Trophoblast cell (in vitro differentiated cells and primary cell): ENCODE results near the gene TEX22.
A peak's percentile ranks its signal among the peaks of the same experiment; 100 is the strongest.

Experiments
- DNase-seq, 2 donors: peaks; one replicate each; pipeline ENCODE4 v3.0.0-alpha.2; 2016
- H2AFZ ChIP-seq: 2 replicates; pipeline ENCODE4 v1.6.1; 2013; ENCODE audit warnings: low read length, moderate library complexity, mild to moderate bottlenecking; ENCODE audit not compliant: insufficient read depth, poor library complexity
- H2AK5ac ChIP-seq: 2 replicates; pipeline ENCODE4 v1.6.1; 2013; ENCODE audit warnings: mild to moderate bottlenecking, low read length
- H2BK120ac ChIP-seq: 2 replicates; pipeline ENCODE4 v1.6.1; 2013; ENCODE audit warnings: low read length, mild to moderate bottlenecking, moderate library complexity; ENCODE audit not compliant: insufficient read depth, poor library complexity
- H2BK12ac ChIP-seq: 2 replicates; pipeline ENCODE4 v1.6.1; 2013; ENCODE audit warnings: mild to moderate bottlenecking, low read length, moderate library complexity
- H2BK5ac ChIP-seq: 2 replicates; pipeline ENCODE4 v1.6.1; 2013; ENCODE audit warnings: low read length, low read depth, moderate library complexity, mild to moderate bottlenecking; ENCODE audit not compliant: poor library complexity
- H3K14ac ChIP-seq: 2 replicates; pipeline ENCODE4 v1.6.1; 2013; ENCODE audit warnings: mild to moderate bottlenecking, low read length
- H3K18ac ChIP-seq: 2 replicates; pipeline ENCODE4 v1.6.1; 2013; ENCODE audit warnings: mild to moderate bottlenecking, low read length
- H3K23ac ChIP-seq: 2 replicates; pipeline ENCODE4 v1.6.1; 2013; ENCODE audit warnings: low read length
- H3K27ac ChIP-seq: 2 replicates; pipeline ENCODE4 v1.5.1; 2013; ENCODE audit warnings: low read depth, mild to moderate bottlenecking, inconsistent platforms, low read length, moderate library complexity
- H3K27me3 ChIP-seq: 2 replicates; pipeline ENCODE4 v1.6.1; 2013; ENCODE audit warnings: inconsistent platforms, mild to moderate bottlenecking, low read length, moderate library complexity; ENCODE audit not compliant: insufficient read depth
- H3K36me3 ChIP-seq, 2 experiments: 1 replicate in 1 of 2; 2 replicates in 1 of 2; pipeline ENCODE4 v1.6.1; 2013; ENCODE audit warnings: low read length in 2 of 2, mild to moderate bottlenecking in 2 of 2, moderate library complexity in 1 of 2; ENCODE audit not compliant: insufficient read depth in 2 of 2, control insufficient read depth in 1 of 2
- H3K4ac ChIP-seq: 2 replicates; pipeline ENCODE4 v1.6.1; 2013; ENCODE audit warnings: low read depth, mild to moderate bottlenecking, low read length, moderate library complexity
- H3K4me1 ChIP-seq, 2 experiments: 1 replicate in 1 of 2; 2 replicates in 1 of 2; pipeline ENCODE4 v1.6.1; 2013; ENCODE audit warnings: low read length in 2 of 2, mild to moderate bottlenecking in 2 of 2, moderate library complexity in 1 of 2; ENCODE audit not compliant: insufficient read depth in 2 of 2, control insufficient read depth in 1 of 2
- H3K4me2 ChIP-seq: 2 replicates; pipeline ENCODE4 v1.6.1; 2013; ENCODE audit warnings: inconsistent platforms, mild to moderate bottlenecking, low read length, moderate library complexity
- H3K4me3 ChIP-seq: 2 replicates; pipeline ENCODE4 v1.5.1; 2013; ENCODE audit warnings: mild to moderate bottlenecking, low read depth, low read length, inconsistent platforms
- H3K79me1 ChIP-seq: one replicate; pipeline ENCODE4 v1.6.1; 2013; ENCODE audit warnings: low read length
- H3K79me2 ChIP-seq: 2 replicates; pipeline ENCODE4 v1.6.1; 2013; ENCODE audit warnings: low read length, mild to moderate bottlenecking; ENCODE audit not compliant: control insufficient read depth, insufficient read depth, poor library complexity
- H3K9ac ChIP-seq: 2 replicates; pipeline ENCODE4 v1.6.1; 2013; ENCODE audit warnings: mild to moderate bottlenecking, low read length
- H3K9me3 ChIP-seq: 2 replicates; pipeline ENCODE4 v1.6.1; 2013; ENCODE audit warnings: low read depth, mild to moderate bottlenecking, control low read depth, inconsistent platforms, low read length; ENCODE audit not compliant: insufficient read depth
- H4K12ac ChIP-seq: 2 replicates; pipeline ENCODE4 v1.6.1; 2013; ENCODE audit warnings: low read depth, mild to moderate bottlenecking, low read length, moderate library complexity
- H4K8ac ChIP-seq: 2 replicates; pipeline ENCODE4 v1.6.1; 2013; ENCODE audit warnings: low read depth, mild to moderate bottlenecking, low read length, moderate library complexity
- H4K91ac ChIP-seq: one replicate; pipeline ENCODE4 v1.6.1; 2013; ENCODE audit warnings: low read depth, mild to moderate bottlenecking, low read length, moderate library complexity
- WGBS: extraction: QIAGEN DNeasy Blood & Tissue Kit; methylation state at CpG from one replicate; pipeline ENCODE4 v1.1.7; 2013; ENCODE audit warnings: missing lambda C conversion rate; ENCODE audit not compliant: insufficient read length, insufficient coverage; ENCODE audit errors: extremely low coverage; 5-methylcytosine and 5-hydroxymethylcytosine counted together

The TEX22 gene

DNA sequence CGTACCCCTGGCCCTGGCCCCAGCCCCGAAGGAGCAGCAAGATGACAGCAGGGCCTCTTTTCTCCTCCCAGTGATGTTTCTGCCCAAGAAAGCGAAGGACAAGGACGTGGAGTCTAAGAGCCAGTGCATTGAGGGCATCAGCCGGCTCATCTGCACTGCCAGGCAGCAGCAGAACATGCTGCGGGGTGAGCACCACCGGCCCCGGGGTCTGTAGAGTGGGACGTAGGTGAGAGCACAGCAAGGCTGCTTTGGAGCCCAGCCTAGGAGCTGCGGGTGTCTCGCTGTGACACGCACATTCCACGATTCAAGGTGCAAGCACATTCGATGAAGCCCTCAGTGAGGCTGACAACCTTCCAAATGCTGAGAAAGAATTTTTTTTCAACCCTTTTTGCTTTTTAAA is 5.2 kb upstream of the TEX22 start:
- H3K4me2 ChIP-seq, result no peak overlapping the region
- WGBS, result no CpG with 5 or more reads among the region's 14 CpGs

DNA sequence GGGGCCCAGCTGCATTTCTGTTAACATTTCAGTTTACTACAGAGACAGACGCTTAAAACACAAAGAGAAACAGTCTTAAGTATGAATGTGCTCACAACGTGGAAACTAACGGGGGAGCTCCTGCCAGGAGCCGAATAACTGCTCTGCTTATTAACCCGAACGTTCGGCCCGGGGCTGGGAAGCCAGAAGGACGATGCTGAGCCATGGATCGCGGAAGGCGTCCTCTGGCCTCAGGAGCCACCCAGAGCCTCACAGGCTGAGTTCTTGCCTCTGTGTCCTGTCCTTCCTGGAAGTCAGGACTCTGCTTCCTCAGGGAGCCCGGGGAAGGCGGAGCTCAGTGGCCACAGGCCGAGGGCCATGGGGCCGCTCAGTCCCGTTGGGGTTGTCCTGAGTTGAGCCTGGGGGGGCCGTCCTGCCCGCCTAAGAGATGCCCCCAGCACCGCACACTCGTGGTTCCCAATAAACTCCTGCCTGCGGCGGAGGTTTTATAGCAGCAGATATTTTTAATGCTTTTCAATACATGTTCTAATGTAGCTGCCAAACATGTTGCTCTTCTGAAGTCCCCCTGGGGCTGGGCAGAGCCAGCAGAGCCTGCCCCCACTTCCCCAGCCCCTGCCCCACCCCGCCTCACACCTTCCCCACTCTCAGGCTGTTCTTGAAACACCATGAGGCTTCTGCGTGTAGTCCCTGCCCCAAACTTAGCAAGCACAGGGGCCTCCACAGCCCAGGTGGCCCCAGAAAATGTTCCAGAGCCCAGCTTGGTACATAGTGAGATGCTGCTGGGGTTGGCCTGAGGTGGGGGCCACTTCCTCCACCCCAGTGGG is 3.4 kb upstream of the TEX22 start:
- Histone ChIP-seq H3K4me3 (no peak overlapping the region), H4K12ac (no peak overlapping the region), H2AFZ (no peak overlapping the region), H2BK5ac (no peak overlapping the region), H3K4me2 (no peak overlapping the region), H4K91ac (no peak overlapping the region), H2AK5ac (no peak overlapping the region), H2BK12ac (no peak overlapping the region), H3K23ac (no peak overlapping the region), H3K4me1 (peaks cover 11 to 15% of the 10 kb centered on the region in 2 experiments), H3K27me3 (no peaks in the 10 kb centered on the region), H3K79me1 (peaks cover 10% of the 10 kb centered on the region), H4K8ac (no peak overlapping the region), H3K36me3 (peaks cover 8 to 10% of the 10 kb centered on the region in 2 experiments), H3K9ac (no peak overlapping the region), H3K27ac (no peak overlapping the region), H3K14ac (no peak overlapping the region), H3K4ac (no peak overlapping the region), H2BK120ac (no peak overlapping the region), H3K18ac (no peak overlapping the region), H3K9me3 (peaks cover 17% of the 10 kb centered on the region), H3K79me2 (peaks cover 5% of the 10 kb centered on the region)
- DNase-seq, result no peak
- no CpG with 5 or more reads among the region's 25 CpGs for WGBS

More for the DNA sequence above, 5.2 kb upstream of the TEX22 start:
- Histone ChIP-seq H4K91ac (no peak overlapping the region), H3K36me3 (peaks cover 2 to 4% of the 10 kb centered on the region in 2 experiments), H3K18ac (no peak overlapping the region), H2BK120ac (no peak overlapping the region), H3K4me3 (no peak overlapping the region), H2BK5ac (no peak overlapping the region), H3K27me3 (no peaks in the 10 kb centered on the region), H3K27ac (no peak overlapping the region), H3K9me3 (peaks cover 4% of the 10 kb centered on the region), H3K79me1 (peaks cover 3% of the 10 kb centered on the region), H2AFZ (no peak overlapping the region), H3K4me1 (peaks cover 5% of the 10 kb centered on the region in 2 experiments), H2AK5ac (peak overlapping the region; percentile 16), H4K12ac (no peak overlapping the region), H3K9ac (no peak overlapping the region), H3K79me2 (peaks cover under 1% of the 10 kb centered on the region), H2BK12ac (no peak overlapping the region), H3K4ac (no peak overlapping the region), H3K23ac (no peak overlapping the region), H4K8ac (no peak overlapping the region), H3K14ac (peak overlapping the region; percentile 22)
- peak; percentile 79 to 80 for DNase-seq

DNA sequence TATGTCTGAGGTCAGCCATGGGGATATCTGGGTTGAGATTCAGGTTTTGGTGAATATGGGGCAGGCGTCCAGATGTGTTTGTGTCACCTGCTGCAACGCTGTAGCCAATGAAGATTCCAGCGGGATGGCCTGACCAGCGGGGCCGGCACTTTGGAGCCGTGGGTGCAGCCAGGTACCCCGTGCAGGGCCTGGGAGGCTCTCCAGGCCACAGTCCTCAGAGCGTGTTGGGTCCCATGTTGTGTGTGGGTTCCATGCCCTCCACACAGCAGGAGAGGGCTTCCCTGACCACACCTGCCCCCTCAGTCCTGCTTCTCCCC is 2.8 kb upstream of the TEX22 start:
- H2BK12ac ChIP-seq, result no peak overlapping the region
- WGBS, result no CpG with 5 or more reads among the region's 8 CpGs

GRCh38 chr14:105397350-105397931 is 897 bp upstream of the TEX22 start:
- no peak overlapping the region for H3K18ac ChIP-seq
- no peak overlapping the region for H3K4me2 ChIP-seq
- peaks cover 5% of the 10 kb centered on the region for H3K79me2 ChIP-seq
- peaks cover 11 to 15% of the 10 kb centered on the region in 2 experiments for H3K4me1 ChIP-seq
- no peak overlapping the region for H3K9ac ChIP-seq
- H3K9me3 ChIP-seq, result peaks cover 28% of the 10 kb centered on the region
- H3K27ac ChIP-seq, result no peak overlapping the region
- no peak for DNase-seq
- no peak overlapping the region for H2BK120ac ChIP-seq
- no peak overlapping the region for H3K23ac ChIP-seq
- no peaks in the 10 kb centered on the region for H3K27me3 ChIP-seq
- peak overlapping the region; percentile 43 for H3K14ac ChIP-seq
- peak overlapping the region; percentile 41 for H2AK5ac ChIP-seq
- no peak overlapping the region for H2BK5ac ChIP-seq
- no peak overlapping the region for H2BK12ac ChIP-seq
- peaks cover 10% of the 10 kb centered on the region for H3K79me1 ChIP-seq
- H4K8ac ChIP-seq, result peak overlapping the region; percentile 99
- H3K4me3 ChIP-seq, result no peak overlapping the region
- H3K4ac ChIP-seq, result peak overlapping the region; percentile 34
- H4K91ac ChIP-seq, result peak overlapping the region; percentile 95
- WGBS, result no CpG with 5 or more reads among the region's 13 CpGs
- H2AFZ ChIP-seq, result no peak overlapping the region
- peaks cover 14 to 19% of the 10 kb centered on the region in 2 experiments for H3K36me3 ChIP-seq
- H4K12ac ChIP-seq, result peak overlapping the region; percentile 38

More for the DNA sequence above, 2.8 kb upstream of the TEX22 start:
- H3K4ac ChIP-seq, result no peak overlapping the region
- H2BK120ac ChIP-seq, result no peak overlapping the region
- H4K8ac ChIP-seq, result no peak overlapping the region
- DNase-seq, result no peak
- peaks cover 23% of the 10 kb centered on the region for H3K9me3 ChIP-seq
- no peak overlapping the region for H4K91ac ChIP-seq
- no peak overlapping the region for H3K23ac ChIP-seq
- H3K14ac ChIP-seq, result no peak overlapping the region
- H3K36me3 ChIP-seq, result peaks cover 11 to 14% of the 10 kb centered on the region in 2 experiments
- no peak overlapping the region for H3K4me2 ChIP-seq
- H3K27me3 ChIP-seq, result no peaks in the 10 kb centered on the region
- no peak overlapping the region for H2BK5ac ChIP-seq
- H2AK5ac ChIP-seq, result no peak overlapping the region
- H3K9ac ChIP-seq, result no peak overlapping the region
- no peak overlapping the region for H3K27ac ChIP-seq
- peaks cover 10% of the 10 kb centered on the region for H3K79me1 ChIP-seq
- H4K12ac ChIP-seq, result no peak overlapping the region
- H3K18ac ChIP-seq, result no peak overlapping the region
- peaks cover 5% of the 10 kb centered on the region for H3K79me2 ChIP-seq
- no peak overlapping the region for H2AFZ ChIP-seq
- H3K4me3 ChIP-seq, result no peak overlapping the region
- H3K4me1 ChIP-seq, result peaks cover 11 to 15% of the 10 kb centered on the region in 2 experiments
